Spinal cord (tissue), 10 donors: ENCODE results near the gene ZNF609. TPM values are rescaled to one million over a fixed set of nuclear protein-coding genes. Genes with fewer than 3 reads are reported as not detected.
A peak's percentile ranks its signal among the peaks of the same experiment; 100 is the strongest.

Experiments used
- DNase-seq, 6 donors: peaks; one replicate each; pipeline versions ENCODE4 v3.0.0 to v3.0.0-alpha.2; 2013 to 2015; ENCODE audit warnings: low spot score in 6 of 6, low read depth in 4 of 6
- H3K27ac ChIP-seq: one replicate; pipeline ENCODE4 v1.5.1; 2013; ENCODE audit warnings: low read depth, low read length, control low read depth
- H3K27me3 ChIP-seq: one replicate; pipeline ENCODE4 v1.6.1; 2013; ENCODE audit warnings: low read length; ENCODE audit not compliant: control insufficient read depth, insufficient read depth
- H3K36me3 ChIP-seq: one replicate; pipeline ENCODE4 v1.6.1; 2013; ENCODE audit warnings: low read length; ENCODE audit not compliant: control insufficient read depth, insufficient read depth
- H3K4me1 ChIP-seq: one replicate; pipeline ENCODE4 v1.6.1; 2013; ENCODE audit warnings: low read length; ENCODE audit not compliant: control insufficient read depth, insufficient read depth
- H3K4me3 ChIP-seq: one replicate; pipeline ENCODE4 v1.5.1; 2013; ENCODE audit warnings: low read depth, low read length, control low read depth
- H3K9me3 ChIP-seq: one replicate; pipeline ENCODE4 v1.6.1; 2013; ENCODE audit warnings: low read length; ENCODE audit not compliant: control insufficient read depth, insufficient read depth
- WGBS: methylation state at CpG from one replicate; pipeline ENCODE4 v1.1.5; 2013; ENCODE audit warnings: missing lambda C conversion rate; ENCODE audit not compliant: insufficient coverage; 5-methylcytosine and 5-hydroxymethylcytosine counted together
- polyA plus RNA-seq, 2 donors: library from polyadenylated mRNA; unstranded; fragments of 120-200 nt; gene quantifications; one replicate each; pipeline ENCODE4 v1.2.1, GENCODE V29; 2013; ENCODE audit not compliant: insufficient read length in 2 of 2
- total RNA-seq, 2 donors: library from RNA; depleted of rRNA in 1 of 2; stranded (reverse); fragments of 120-200 nt in 1 of 2; fragments of >200 nt in 1 of 2; gene quantifications; one replicate each; pipeline versions ENCODE4 v1.2.3 to v1.2.4, GENCODE V29; 2013 to 2014
- donor health status: healthy.

ZNF609 gene
- total and polyA plus RNA-seq, 4 donors, result 20.9 to 34.5 (median 30.6) TPM

GRCh38 chr15:64716452-64716851 lies 256.1 kb downstream of the ZNF609 start:
- Histone ChIP-seq H3K36me3 (no peaks in the 10 kb centered on the region), H3K27me3 (no peaks in the 10 kb centered on the region), H3K9me3 (no peaks in the 10 kb centered on the region), H3K4me1 (peaks cover 15% of the 10 kb centered on the region), H3K4me3 (no peak overlapping the region), H3K27ac (no peak overlapping the region)
- no peak for DNase-seq
- WGBS, result 100% methylated on average over 1 of the region's 2 CpGs

- 87% methylated on average over 7 of the region's 7 CpGs for WGBS
- no peak for DNase-seq
- H3K27ac ChIP-seq, result peak overlapping the region; percentile 7
- H3K36me3 ChIP-seq, result no peaks in the 10 kb centered on the region
- H3K4me1 ChIP-seq, result peaks cover 15% of the 10 kb centered on the region
- H3K4me3 ChIP-seq, result no peak overlapping the region
- H3K27me3 ChIP-seq, result no peaks in the 10 kb centered on the region
- H3K9me3 ChIP-seq, result no peaks in the 10 kb centered on the region
Measured at GRCh38 chr15:64717130-64717529, 256.8 kb downstream of the ZNF609 start.

- Histone ChIP-seq H3K4me1 (peaks cover 15% of the 10 kb centered on the region), H3K27me3 (no peaks in the 10 kb centered on the region), H3K4me3 (no peak overlapping the region), H3K9me3 (no peaks in the 10 kb centered on the region), H3K27ac (peak overlapping the region; percentile 4), H3K36me3 (no peaks in the 10 kb centered on the region)
- DNase-seq, result no peak
- WGBS, result 76% methylated on average over 16 of the region's 18 CpGs
Measured at GRCh38 chr15:64717735-64718495, 257.5 kb downstream of the ZNF609 start.

GRCh38 chr15:64720188-64720587 lies 259.8 kb downstream of the ZNF609 start:
- 70% methylated on average over 2 of the region's 3 CpGs for WGBS

GRCh38 chr15:64730151-64730550 lies 269.8 kb downstream of the ZNF609 start:
- no peak for DNase-seq
- H3K4me3 ChIP-seq, result no peak overlapping the region
- 91% methylated on average over 5 of the region's 5 CpGs for WGBS
- H3K27me3 ChIP-seq, result no peaks in the 10 kb centered on the region
- no peak overlapping the region for H3K27ac ChIP-seq
- H3K9me3 ChIP-seq, result no peaks in the 10 kb centered on the region
- no peaks in the 10 kb centered on the region for H3K36me3 ChIP-seq
- H3K4me1 ChIP-seq, result peaks cover 8% of the 10 kb centered on the region

More at GRCh38 chr15:64720188-64720587, 259.8 kb downstream of the ZNF609 start:
- H3K9me3 ChIP-seq, result no peaks in the 10 kb centered on the region
- H3K27me3 ChIP-seq, result no peaks in the 10 kb centered on the region
- peaks cover 15% of the 10 kb centered on the region for H3K4me1 ChIP-seq
- no peak overlapping the region for H3K27ac ChIP-seq
- no peaks in the 10 kb centered on the region for H3K36me3 ChIP-seq
- no peak for DNase-seq
- no peak overlapping the region for H3K4me3 ChIP-seq

GRCh38 chr15:64731012-64731804 lies 270.8 kb downstream of the ZNF609 start:
- 24% methylated on average over 16 of the region's 16 CpGs for WGBS
- DNase-seq, result peak; percentile 36 to 95 (median 70)
- Histone ChIP-seq H3K27me3 (no peaks in the 10 kb centered on the region), H3K27ac (no peak overlapping the region), H3K4me3 (no peak overlapping the region), H3K36me3 (no peaks in the 10 kb centered on the region), H3K4me1 (peaks cover 8% of the 10 kb centered on the region), H3K9me3 (no peaks in the 10 kb centered on the region)

- WGBS, result 78% methylated on average over 4 of the region's 9 CpGs
Measured at GRCh38 chr15:64731805-64732151, 271.4 kb downstream of the ZNF609 start.

GRCh38 chr15:64732156-64732860 lies 271.9 kb downstream of the ZNF609 start:
- H3K27me3 ChIP-seq, result no peaks in the 10 kb centered on the region
- DNase-seq, result no peak
- WGBS, result 87% methylated on average over 3 of the region's 7 CpGs
- H3K9me3 ChIP-seq, result no peaks in the 10 kb centered on the region
- H3K4me1 ChIP-seq, result peaks cover 8% of the 10 kb centered on the region
- no peak overlapping the region for H3K4me3 ChIP-seq
- H3K36me3 ChIP-seq, result no peaks in the 10 kb centered on the region
- H3K27ac ChIP-seq, result no peak overlapping the region

More at GRCh38 chr15:64731805-64732151, 271.4 kb downstream of the ZNF609 start:
- DNase-seq, result no peak
- Histone ChIP-seq H3K4me1 (peaks cover 8% of the 10 kb centered on the region), H3K9me3 (no peaks in the 10 kb centered on the region), H3K27ac (no peak overlapping the region), H3K36me3 (no peaks in the 10 kb centered on the region), H3K4me3 (no peak overlapping the region), H3K27me3 (no peaks in the 10 kb centered on the region)
